PC-9 (cell line): Measurements from ENCODE around the gene VN1R5. TPM values are rescaled to one million over a fixed set of nuclear protein-coding genes. Genes with fewer than 3 reads are reported as not detected.

Source experiments
- BruUV-seq: library from RNA; stranded (reverse); fragments of 400-500 nt; replicated peaks from 2 replicates; lab custom pipeline; 2021; lab: Mats Ljungman, UMichigan
- CTCF ChIA-PET: fragments of 300-600 bp; sonication (Branson Sonifier 250); formaldehyde crosslinking; loops from one replicate; lab custom pipeline; 2022; ENCODE audit warnings: antibody characterized with exemption; lab: Charles Lee
- POLR2A ChIA-PET: fragments of 300-600 bp; sonication (Branson Sonifier 250); formaldehyde crosslinking; loops from one replicate; lab custom pipeline; 2022; ENCODE audit warnings: antibody characterized with exemption; ENCODE audit not compliant: unreplicated experiment; lab: Charles Lee
- DNase-seq, 2 experiments: peaks; one replicate each; pipeline versions ENCODE4 v3.0.0 to v3.0.0-alpha.2; 2015 to 2022; ENCODE audit warnings: mixed read lengths in 1 of 2
- H2AFZ ChIP-seq: fragments of 200-600 bp; sonication (generic); 2 replicates; pipeline ENCODE4 v1.8.1; 2017; ENCODE audit warnings: antibody characterized with exemption
- H3F3A ChIP-seq: fragments of 200-600 bp; sonication (generic); 2 replicates; pipeline ENCODE4 v1.8.1; 2017; ENCODE audit warnings: antibody characterized with exemption, mild to moderate bottlenecking, low read depth; ENCODE audit not compliant: insufficient read depth
- H3K27ac ChIP-seq: fragments of 200-600 bp; sonication (generic); 2 replicates; pipeline ENCODE4 v1.6.1; 2016; ENCODE audit warnings: mixed run types
- H3K27me3 ChIP-seq: fragments of 200-600 bp; sonication (generic); 2 replicates; pipeline ENCODE4 v1.6.1; 2016; ENCODE audit warnings: low read depth, mixed run types; ENCODE audit not compliant: insufficient read depth
- H3K36me3 ChIP-seq: fragments of 200-600 bp; sonication (generic); 2 replicates; pipeline ENCODE4 v1.6.1; 2016; ENCODE audit warnings: low read depth, mixed run types
- H3K4me1 ChIP-seq: fragments of 200-600 bp; sonication (generic); replicated peaks from 2 replicates; pipeline ENCODE4 v1.6.1; 2016; ENCODE audit warnings: mixed run types; ENCODE audit not compliant: insufficient read depth
- H3K4me2 ChIP-seq: fragments of 200-600 bp; sonication (generic); 2 replicates; pipeline ENCODE4 v1.6.1; 2017; ENCODE audit warnings: mixed run types
- H3K4me3 ChIP-seq: fragments of 200-600 bp; sonication (generic); 2 replicates; pipeline ENCODE4 v1.6.1; 2016; ENCODE audit warnings: mixed run types
- H3K79me2 ChIP-seq: fragments of 200-600 bp; sonication (generic); 2 replicates; pipeline ENCODE4 v1.6.1; 2017; ENCODE audit warnings: low read depth, mixed run types
- H3K9me2 ChIP-seq: fragments of 200-600 bp; sonication (generic); 2 replicates; pipeline ENCODE4 v1.8.1; 2017; ENCODE audit warnings: mild to moderate bottlenecking; ENCODE audit not compliant: insufficient read depth
- H3K9me3 ChIP-seq: fragments of 200-600 bp; sonication (generic); 2 replicates; pipeline ENCODE4 v1.8.1; 2016; ENCODE audit warnings: low read depth; ENCODE audit not compliant: insufficient read depth
- H4K20me1 ChIP-seq: fragments of 200-600 bp; sonication (generic); 2 replicates; pipeline ENCODE4 v1.8.1; 2017; ENCODE audit not compliant: insufficient read depth
- CTCF ChIP-seq: fragments of 200-600 bp; sonication (generic); conservative IDR thresholded peaks from 2 replicates; pipeline ENCODE4 v1.6.1; 2017; ENCODE audit warnings: mixed run types, antibody characterized with exemption, mild to moderate bottlenecking, moderate library complexity
- EZH2 ChIP-seq: fragments of 200-600 bp; sonication (generic); IDR thresholded peaks from 2 replicates; pipeline ENCODE4 v1.8.0; 2017; ENCODE audit warnings: antibody characterized with exemption, low read depth
- intact Hi-C: fragments of 100-400 bp; cut with micrococcal nuclease; formaldehyde crosslinking; loops from one replicate; pipeline ENCODE4 v1.10.0; 2022; ENCODE audit not compliant: unreplicated experiment
- total RNA-seq: library from RNA; stranded (reverse); gene quantifications from 2 replicates; pipeline ENCODE4 v1.2.3, GENCODE V29; 2021

The VN1R5 gene
- total RNA-seq, 1 experiment from 2014 or later, result not detected

DNA sequence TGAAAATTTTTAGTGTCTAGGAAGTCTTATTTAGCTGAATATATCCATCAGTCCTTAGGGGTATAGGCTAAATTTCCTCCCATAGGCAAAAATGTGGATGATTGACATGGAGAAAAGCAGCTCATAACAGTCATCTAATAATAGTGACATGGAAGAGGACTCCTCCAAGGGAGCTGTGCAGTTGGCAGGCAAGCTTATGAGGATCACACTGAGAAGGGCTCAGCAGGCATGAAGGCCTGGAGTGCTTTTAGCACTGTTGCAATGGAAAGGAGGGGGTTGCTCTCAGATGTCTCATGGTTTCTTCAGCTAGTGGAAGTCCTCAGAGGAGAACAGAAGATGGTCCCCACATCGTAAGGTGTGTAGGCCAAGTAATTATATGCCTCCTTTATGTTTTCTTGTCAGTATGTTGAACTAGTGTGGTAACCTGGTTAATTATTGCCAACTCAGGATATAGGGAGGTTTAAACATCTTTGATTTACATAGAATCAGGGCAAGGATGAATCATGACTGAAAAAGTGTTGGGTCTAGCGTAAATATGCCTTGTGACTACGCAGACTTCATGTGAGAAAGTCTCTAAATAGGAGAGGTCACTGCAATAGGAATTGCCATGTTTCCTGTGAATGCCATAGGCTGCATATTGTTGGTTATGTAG is 18.9 kb downstream of the VN1R5 start:
- Histone ChIP-seq H3K4me2 (no peak overlapping the region), H3K27ac (no peak overlapping the region), H3K4me1 (no peaks in the 10 kb centered on the region), H4K20me1 (no peaks in the 10 kb centered on the region), H3K79me2 (no peaks in the 10 kb centered on the region), H3K36me3 (no peaks in the 10 kb centered on the region), H3K27me3 (no peaks in the 10 kb centered on the region), H3F3A (no peaks in the 10 kb centered on the region), H3K9me2 (no peaks in the 10 kb centered on the region), H2AFZ (no peak overlapping the region), H3K9me3 (no peaks in the 10 kb centered on the region), H3K4me3 (no peak overlapping the region)
- no TSS peak for BruUV-seq
- CTCF ChIA-PET, result no interaction called here
- POLR2A ChIA-PET, result no interaction called here
- no peak for DNase-seq
- TF ChIP-seq CTCF (no peak), EZH2 (no peak)
- intact Hi-C loops, result no loop called here

DNA sequence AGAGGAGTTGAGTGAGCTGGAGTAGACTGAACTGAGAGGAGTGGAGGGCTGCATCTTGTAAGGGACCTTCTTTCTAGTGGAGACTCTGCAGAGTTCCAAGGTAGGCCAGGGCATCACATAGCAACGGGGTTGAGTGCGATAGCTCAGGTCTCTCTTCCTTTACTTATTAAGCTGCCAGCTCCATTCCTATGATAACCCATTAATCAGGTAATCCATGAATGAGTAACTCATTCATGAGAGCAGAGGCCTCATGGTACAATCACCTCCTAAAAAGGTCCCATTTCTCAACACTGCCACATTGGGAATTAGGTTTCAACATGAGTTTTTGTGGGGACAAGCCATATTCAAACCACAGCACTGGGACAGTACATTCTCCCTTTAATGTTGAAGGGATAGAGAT is 21.3 kb downstream of the VN1R5 start:
- intact Hi-C loops, result no loop called here
- Histone ChIP-seq H2AFZ (no peak overlapping the region), H3F3A (no peaks in the 10 kb centered on the region), H3K4me2 (no peak overlapping the region), H3K27me3 (no peaks in the 10 kb centered on the region), H3K79me2 (no peaks in the 10 kb centered on the region), H3K27ac (no peak overlapping the region), H3K4me1 (no peaks in the 10 kb centered on the region), H3K4me3 (no peak overlapping the region), H3K9me2 (no peaks in the 10 kb centered on the region), H3K36me3 (no peaks in the 10 kb centered on the region), H4K20me1 (no peaks in the 10 kb centered on the region), H3K9me3 (no peaks in the 10 kb centered on the region)
- TF ChIP-seq EZH2 (no peak), CTCF (no peak)
- POLR2A ChIA-PET, result no interaction called here
- DNase-seq, result no peak
- BruUV-seq, result no TSS peak
- CTCF ChIA-PET, result no interaction called here

DNA sequence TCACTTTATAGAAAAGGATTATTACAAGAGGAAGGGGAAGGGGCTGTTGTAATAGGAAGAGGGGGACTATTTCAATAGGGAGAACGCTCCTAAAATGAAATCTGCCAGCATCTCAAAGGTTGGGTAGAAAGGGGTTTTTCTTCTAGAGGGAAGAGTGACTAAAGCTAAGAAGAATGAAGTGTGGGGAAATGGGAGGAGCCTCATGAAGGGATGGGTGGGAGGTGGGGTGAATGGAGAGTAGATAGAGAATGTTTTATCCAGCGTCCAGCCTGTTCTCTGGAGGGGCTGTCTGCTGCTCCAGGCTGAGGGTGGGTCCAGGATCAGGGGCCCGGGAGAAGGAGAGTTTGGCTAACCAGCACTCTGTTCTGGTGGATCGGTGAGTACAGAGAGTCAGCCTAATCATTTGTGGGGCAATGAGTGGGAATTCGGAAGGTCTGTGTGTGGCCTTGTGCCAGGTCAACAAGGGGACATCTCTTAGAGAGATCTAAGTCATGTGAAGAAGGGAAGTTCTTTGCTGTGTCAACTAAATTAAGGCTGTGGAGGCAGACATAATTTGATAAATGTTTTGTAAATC is 25.2 kb downstream of the VN1R5 start:
- Histone ChIP-seq H3K4me1 (no peaks in the 10 kb centered on the region), H3K4me3 (no peak overlapping the region), H3K9me2 (no peaks in the 10 kb centered on the region), H3K36me3 (no peaks in the 10 kb centered on the region), H3K4me2 (no peak overlapping the region), H2AFZ (no peak overlapping the region), H3K27me3 (no peaks in the 10 kb centered on the region), H3F3A (no peaks in the 10 kb centered on the region), H3K27ac (no peak overlapping the region), H3K9me3 (no peaks in the 10 kb centered on the region), H3K79me2 (no peaks in the 10 kb centered on the region), H4K20me1 (no peaks in the 10 kb centered on the region)
- no TSS peak for BruUV-seq
- POLR2A ChIA-PET, result interaction anchor here (0.6 kb wide), 1 partner anchor 152 kb away, joined by 7 read pairs; no protein-coding TSS in a partner anchor
- TF ChIP-seq EZH2, result no peak
- TF ChIP-seq CTCF, result no peak
- no peak for DNase-seq
- CTCF ChIA-PET, result no interaction called here
- intact Hi-C loops, result no loop called here
